Effector CD8-positive, alpha-beta T cell (primary cell): ENCODE measurements around the gene CAPN10.

Experiments used
- DNase-seq: peaks from one replicate; lab custom pipeline; 2025; lab: John Stamatoyannopoulos, UW

The CAPN10 gene

DNA sequence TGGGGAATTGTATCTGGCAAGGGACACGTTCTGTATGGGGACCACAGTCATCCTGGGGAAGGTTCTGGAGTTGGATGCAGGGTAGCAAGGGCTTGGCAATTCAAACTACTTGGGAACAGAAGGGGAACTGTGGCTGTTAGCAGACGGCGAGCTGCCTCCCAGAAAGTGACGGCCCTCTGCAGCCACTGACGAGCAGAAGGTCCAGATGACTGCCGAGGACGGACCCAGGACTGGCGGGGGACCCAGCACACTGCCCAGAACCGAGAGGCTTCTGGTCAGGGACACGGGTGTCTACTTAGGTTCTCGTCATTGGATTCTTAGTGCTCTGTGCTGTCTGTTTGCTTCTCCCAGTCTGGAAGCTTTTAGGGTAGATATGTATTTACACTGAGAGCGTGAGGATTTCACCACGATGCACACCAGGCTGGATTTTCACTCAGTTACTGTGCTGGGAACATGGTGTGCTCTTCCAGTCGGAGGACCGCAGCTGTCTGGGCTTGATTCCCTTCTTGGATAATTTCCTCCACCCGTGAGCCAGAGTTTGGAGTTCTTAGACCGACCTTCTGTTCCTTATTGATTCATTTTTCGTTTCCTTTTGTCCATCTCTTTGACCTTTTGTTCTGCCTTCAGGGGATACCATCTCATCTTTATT, 52.1 kb downstream of the CAPN10 start:
- DNase-seq: no peak

GRCh38 chr2:240639566-240639965, 53.0 kb downstream of the CAPN10 start:
- no peak for DNase-seq

- DNase-seq: no peak
Observed at GRCh38 chr2:240640939-240641338, 54.4 kb downstream of the CAPN10 start.

DNA sequence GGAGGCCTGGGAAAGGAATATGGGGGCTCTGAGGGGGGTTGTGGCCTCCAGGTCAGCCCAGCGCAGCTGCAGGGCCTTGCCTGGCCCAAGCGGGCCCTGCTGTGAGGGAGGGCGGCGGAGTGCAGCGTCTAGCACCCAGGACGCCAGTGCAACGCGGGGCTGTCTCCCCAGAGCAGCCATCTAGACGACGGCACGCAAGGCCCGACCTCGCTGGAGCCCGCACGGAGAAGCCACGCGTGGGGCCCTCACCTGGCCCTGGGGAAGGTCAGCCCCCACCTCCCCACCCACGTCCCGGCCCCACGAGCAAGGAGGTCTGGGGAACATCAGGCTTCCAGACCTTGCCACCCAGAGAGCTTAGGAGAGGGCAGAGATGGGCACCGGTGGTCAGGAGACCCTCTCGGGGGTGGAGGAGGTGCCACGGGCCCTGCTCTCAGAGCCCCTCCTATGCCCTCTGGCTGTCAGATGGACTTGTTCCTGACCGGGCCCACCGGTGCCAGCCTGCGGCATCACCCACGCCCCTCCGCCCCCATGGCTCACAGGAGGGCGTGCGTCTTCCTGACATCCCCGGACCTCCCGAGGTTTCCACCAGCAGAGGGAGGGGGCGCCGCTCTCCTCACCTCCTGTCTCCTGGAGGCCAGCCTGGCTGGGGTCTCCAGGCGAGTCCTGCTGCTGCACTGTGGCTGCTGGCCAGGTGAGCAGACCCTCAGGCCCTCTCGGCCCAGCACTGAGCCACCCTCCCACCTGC, 55.7 kb downstream of the CAPN10 start:
- no peak for DNase-seq

DNA sequence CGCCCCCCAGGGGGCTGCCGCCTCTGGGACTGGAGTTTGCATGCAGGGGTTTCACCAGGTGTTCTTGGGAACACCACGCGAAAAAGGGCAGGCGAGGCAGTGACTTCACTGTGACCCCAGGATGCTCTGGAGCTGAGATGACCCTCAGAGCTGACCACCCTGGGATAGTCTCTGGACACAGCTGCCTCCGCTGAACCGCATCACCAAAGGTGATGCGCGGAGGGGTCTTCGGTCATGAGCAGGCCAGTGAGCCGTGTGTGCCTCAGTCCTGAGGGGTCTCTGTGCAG, 56.2 kb downstream of the CAPN10 start:
- no peak for DNase-seq

- no peak for DNase-seq
Observed at GRCh38 chr2:240643093-240643810, 56.7 kb downstream of the CAPN10 start.

DNA sequence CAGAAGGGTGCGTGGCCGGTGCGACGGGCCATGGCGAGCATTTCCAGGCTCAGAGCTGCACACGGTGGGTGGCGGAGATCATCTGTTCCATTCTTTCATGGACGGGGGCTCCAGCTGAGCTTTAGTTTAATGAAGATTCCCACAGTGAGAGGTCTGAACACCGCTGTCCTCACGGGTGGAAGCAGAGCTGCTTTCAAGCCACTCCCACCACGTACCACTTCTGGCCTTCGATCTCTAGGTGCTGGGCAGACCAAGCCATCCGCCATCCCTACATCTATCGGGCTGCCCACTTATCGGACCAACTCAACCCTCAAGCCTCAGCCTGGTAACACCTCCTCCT, 57.2 kb downstream of the CAPN10 start:
- DNase-seq: no peak

DNA sequence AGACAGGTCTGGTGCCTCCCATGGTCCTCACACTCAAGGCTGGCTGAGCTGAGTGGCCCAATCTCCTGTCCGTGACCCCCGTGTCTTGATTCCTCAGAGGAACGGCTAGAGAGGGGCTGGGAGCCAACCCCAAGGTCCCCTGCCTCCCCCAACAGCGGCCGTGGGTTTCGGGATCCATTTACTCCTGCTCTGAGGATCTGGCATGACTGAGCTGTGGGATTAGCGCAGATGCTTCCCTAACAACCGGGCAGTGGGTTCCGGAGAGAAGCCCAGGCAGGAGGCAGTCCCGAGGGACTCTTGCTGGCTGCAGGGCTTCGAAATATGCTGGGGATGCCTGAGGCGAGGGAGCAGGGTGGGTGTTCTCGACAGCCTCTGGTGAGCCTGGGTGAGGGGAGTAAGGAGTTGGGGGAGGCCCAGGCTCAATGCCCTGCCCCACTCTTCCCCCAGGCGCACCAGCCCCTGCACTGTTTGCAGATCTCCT, 57.7 kb downstream of the CAPN10 start:
- no peak for DNase-seq

- DNase-seq: no peak
Observed at GRCh38 chr2:240644859-240645301, 58.3 kb downstream of the CAPN10 start.

- no peak for DNase-seq
Observed at GRCh38 chr2:240645346-240645745, 58.8 kb downstream of the CAPN10 start.

DNA sequence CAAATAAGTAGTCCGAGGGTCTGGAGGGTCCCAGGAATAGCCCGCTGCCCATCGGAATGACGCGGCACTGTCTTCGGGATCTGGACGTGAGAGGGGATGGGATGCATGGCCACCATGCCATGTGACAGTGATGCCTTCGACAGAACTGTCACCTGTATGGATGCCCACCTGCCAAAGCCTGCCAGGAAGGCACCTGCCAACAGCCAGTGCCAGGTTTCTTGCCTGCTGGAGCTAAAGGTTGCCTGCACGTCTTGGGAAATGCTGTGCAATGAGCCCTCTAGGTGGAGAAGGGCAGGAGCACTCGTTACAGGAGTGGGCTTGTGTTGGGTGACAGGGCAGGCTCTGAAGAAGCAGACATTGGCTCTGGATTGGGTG, 59.3 kb downstream of the CAPN10 start:
- DNase-seq: no peak

- no peak for DNase-seq
Observed at GRCh38 chr2:240646176-240646899, 59.8 kb downstream of the CAPN10 start.

GRCh38 chr2:240646900-240647502, 60.5 kb downstream of the CAPN10 start:
- no peak for DNase-seq

DNA sequence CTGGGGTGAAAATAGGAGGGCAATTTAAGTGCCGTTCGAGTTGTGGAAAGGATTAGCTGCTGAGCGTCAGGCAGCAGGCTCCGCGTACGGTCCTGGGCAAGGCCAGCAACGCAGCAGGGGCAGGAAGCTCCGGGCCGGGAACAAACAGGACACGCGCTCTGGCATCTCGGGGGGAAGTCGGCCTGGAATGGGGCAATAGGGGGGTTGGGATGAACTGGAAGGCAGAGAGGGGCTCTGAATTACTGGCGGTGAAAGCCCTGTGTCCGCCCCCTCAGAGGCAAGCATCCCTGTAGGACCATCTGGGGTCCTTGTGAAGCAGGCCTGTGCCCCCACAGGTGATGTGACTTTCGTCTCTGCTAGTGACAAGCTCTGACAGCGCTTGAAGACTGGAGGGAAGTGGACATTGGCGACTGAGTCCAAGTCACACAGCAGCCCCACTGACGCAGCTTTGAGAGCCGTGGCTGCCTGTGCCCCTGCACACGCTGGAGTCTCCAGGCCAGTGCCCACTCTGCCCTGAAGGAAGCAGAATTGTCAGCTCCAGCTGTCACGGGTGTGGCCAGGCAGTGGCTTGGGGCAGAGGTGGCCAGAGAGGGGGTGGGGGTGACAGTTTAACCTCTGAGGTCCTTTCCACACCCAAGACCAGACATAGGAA, 61.1 kb downstream of the CAPN10 start:
- no peak for DNase-seq

DNA sequence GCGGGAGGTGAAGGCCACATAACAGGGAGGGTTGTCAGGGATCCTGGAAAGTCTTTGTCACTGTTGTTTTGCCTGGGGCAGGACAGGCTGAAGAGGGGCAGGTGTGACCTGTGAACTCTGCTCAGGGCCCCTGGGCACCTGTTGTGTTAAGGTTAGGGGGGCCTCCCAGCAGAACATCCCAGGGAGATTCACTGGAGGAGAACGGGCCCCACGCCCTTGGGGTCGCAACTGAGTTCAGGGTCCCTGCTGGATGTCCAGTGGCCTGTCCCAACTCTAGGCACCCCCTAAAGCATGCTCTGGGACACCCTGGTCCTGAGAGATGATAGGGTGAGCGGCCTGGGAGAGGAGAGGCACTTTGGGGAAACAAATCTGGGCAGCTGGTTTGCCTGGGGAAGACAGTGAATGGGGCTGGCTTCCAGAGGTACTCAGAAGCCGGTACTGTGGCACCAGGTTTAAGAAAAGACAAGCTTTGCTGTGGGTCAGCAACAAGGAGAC, 61.7 kb downstream of the CAPN10 start:
- DNase-seq: no peak
